A549 (cell line): Measurements from ENCODE around the gene TUT7. TPM values are rescaled to one million over a fixed set of nuclear protein-coding genes. Genes with fewer than 3 reads are reported as not detected.

Source experiments
- ATAC-seq, 2 experiments: fragments of 200-7000 bp in 1 of 2; fragments of >200 bp in 1 of 2; cut with Nextera tagmentation in 1 of 2; cut with Tn5 transposase in 1 of 2; 3 replicates each; pipeline versions ENCODE4 v1.8.0 to v1.9.1; 2018 to 2020; ENCODE audit warnings: mild to moderate bottlenecking in 1 of 2, moderate library complexity in 1 of 2
- CTCF ChIA-PET: fragments of 300-600 bp; sonication (Branson Sonifier 250); formaldehyde crosslinking; extraction: SDS; loops from one replicate; lab custom pipeline; 2021; ENCODE audit warnings: antibody characterized with exemption, inconsistent platforms; lab: Yijun Ruan, JAX
- POLR2A ChIA-PET: fragments of 350-600 bp; formaldehyde crosslinking; extraction: SDS; loops from one replicate; lab custom pipeline; 2021; ENCODE audit warnings: antibody characterized with exemption, inconsistent platforms; lab: Yijun Ruan, JAX
- DNase-seq, 2 experiments: peaks; one replicate each; pipeline versions ENCODE4 v3.0.0 to v3.0.0-alpha.2; 2011 to 2016; ENCODE audit warnings: low read depth in 1 of 2, low spot score in 1 of 2
- FAIRE-seq: peaks from 2 replicates; lab custom pipeline; 2011; peaks lifted over from hg19 to GRCh38; lab: Jason Lieb, UNC
- H3K27ac ChIP-seq, 2 experiments: fragments of >200 bp; sonication (Bioruptor Twin); formaldehyde crosslinking; 3 replicates each; pipeline ENCODE4 v1.5.1; 2016 to 2017
- H3K4me1 ChIP-seq: fragments of >200 bp; sonication (Bioruptor Twin); formaldehyde crosslinking; 3 replicates; pipeline ENCODE4 v1.6.1; 2016
- H3K4me2 ChIP-seq: fragments of >200 bp; sonication (Bioruptor Twin); formaldehyde crosslinking; 3 replicates; pipeline ENCODE4 v1.6.1; 2016
- H3K4me3 ChIP-seq: fragments of >200 bp; sonication (Bioruptor Twin); formaldehyde crosslinking; 3 replicates; pipeline ENCODE4 v1.5.1; 2016
- H3K9me3 ChIP-seq: fragments of >200 bp; sonication (Bioruptor Twin); formaldehyde crosslinking; 3 replicates; pipeline ENCODE4 v1.6.1; 2016
- BHLHE40 ChIP-seq: IDR thresholded peaks from 2 replicates; pipeline ENCODE4 v1.6.1; 2012; ENCODE audit warnings: low read depth, low read length, inconsistent platforms
- CBX8 ChIP-seq: fragments of 200-600 bp; sonication (generic); IDR thresholded peaks from 2 replicates; pipeline ENCODE4 v1.6.1; 2016
- EHF ChIP-seq: fragments of 250-450 bp; sonication (Bioruptor Pico); IDR thresholded peaks from 2 replicates; pipeline ENCODE4 v1.5.0; 2020; ENCODE audit warnings: mild to moderate bottlenecking
- EHMT2 ChIP-seq: fragments of 200-600 bp; sonication (generic); IDR thresholded peaks from 2 replicates; pipeline ENCODE4 v1.6.1; 2016; ENCODE audit warnings: antibody characterized with exemption, low read depth, mild to moderate bottlenecking, moderate library complexity
- EP300 ChIP-seq, 2 experiments: fragments of >200 bp; sonication (Bioruptor Twin); formaldehyde crosslinking; IDR thresholded peaks; 2 replicates in 1 of 2; 3 replicates in 1 of 2; pipeline ENCODE4 v1.6.1; 2016 to 2017
- FOSL2 ChIP-seq, 2 experiments: fragments of 450-650 bp in 1 of 2; fragments of >200 bp in 1 of 2; sonication (Bioruptor Twin) in 1 of 2; formaldehyde crosslinking; IDR thresholded peaks; 2 replicates each; pipeline versions ENCODE4 v1.5.0 to v1.6.1; 2016 to 2020; ENCODE audit warnings: mild to moderate bottlenecking in 1 of 2, moderate library complexity in 1 of 2
- HEYL ChIP-seq: fragments of 250-450 bp; sonication (Bioruptor Pico); IDR thresholded peaks from 2 replicates; pipeline ENCODE4 v1.8.0; 2021; ENCODE audit warnings: mild to moderate bottlenecking, moderate library complexity
- HOXA7 ChIP-seq: fragments of 250-450 bp; sonication (Bioruptor Pico); IDR thresholded peaks from 2 replicates; pipeline ENCODE4 v1.5.0; 2020; ENCODE audit warnings: mild to moderate bottlenecking, moderate library complexity
- HOXB13 ChIP-seq: fragments of 250-450 bp; sonication (Bioruptor Pico); IDR thresholded peaks from 2 replicates; pipeline ENCODE4 v1.5.0; 2020; ENCODE audit warnings: low read depth, mild to moderate bottlenecking, moderate library complexity
- JUN ChIP-seq, 2 experiments: fragments of >200 bp; sonication (Bioruptor Twin); formaldehyde crosslinking; IDR thresholded peaks; 2 replicates in 1 of 2; 3 replicates in 1 of 2; pipeline ENCODE4 v1.6.1; 2016 to 2017
- KDM5A ChIP-seq: fragments of 200-600 bp; sonication (generic); IDR thresholded peaks from 2 replicates; pipeline ENCODE4 v1.6.1; 2016; ENCODE audit warnings: antibody characterized with exemption, mild to moderate bottlenecking
- MAZ ChIP-seq: fragments of 150-350 bp; IDR thresholded peaks from 2 replicates; pipeline ENCODE4 v1.6.1; 2014; ENCODE audit warnings: antibody characterized with exemption, low read depth, low read length, borderline replicate concordance
- MYC ChIP-seq: IDR thresholded peaks from 2 replicates; pipeline ENCODE4 v1.6.1; 2012; ENCODE audit warnings: mild to moderate bottlenecking, inconsistent platforms, low read length, improper control_type of control experiment, borderline replicate concordance
- PHF8 ChIP-seq: fragments of 200-600 bp; sonication (generic); IDR thresholded peaks from 2 replicates; pipeline ENCODE4 v1.6.1; 2016; ENCODE audit warnings: low read depth, mild to moderate bottlenecking, antibody characterized with exemption, moderate library complexity, borderline replicate concordance
- POLR2A ChIP-seq: IDR thresholded peaks from 2 replicates; pipeline ENCODE4 v1.6.1; 2012; ENCODE audit warnings: mild to moderate bottlenecking, low read length
- RAD21 ChIP-seq, 2 experiments: fragments of >200 bp in 1 of 2; sonication (Bioruptor Twin) in 1 of 2; formaldehyde crosslinking in 1 of 2; IDR thresholded peaks in 1 of 2; conservative IDR thresholded peaks in 1 of 2; 2 replicates in 1 of 2; 3 replicates in 1 of 2; pipeline ENCODE4 v1.6.1; 2012 to 2018; ENCODE audit warnings: inconsistent platforms in 1 of 2
- RFX5 ChIP-seq: fragments of 450-650 bp; IDR thresholded peaks from 2 replicates; pipeline ENCODE4 v1.7.1; 2014; ENCODE audit warnings: antibody characterized with exemption, mild to moderate bottlenecking, moderate library complexity
- SREBF2 ChIP-seq: fragments of 450-650 bp; IDR thresholded peaks from 2 replicates; pipeline ENCODE4 v1.6.1; 2014; ENCODE audit warnings: mild to moderate bottlenecking, moderate library complexity
- TFCP2L1 ChIP-seq: fragments of 250-450 bp; sonication (Bioruptor Pico); IDR thresholded peaks from 2 replicates; pipeline ENCODE4 v1.5.0; 2021; ENCODE audit warnings: mild to moderate bottlenecking
- ZNF302 ChIP-seq: fragments of 250-450 bp; sonication (Bioruptor Pico); IDR thresholded peaks from 2 replicates; pipeline ENCODE4 v1.9.0; 2021; ENCODE audit warnings: inconsistent platforms, mild to moderate bottlenecking, moderate library complexity
- ZSCAN20 ChIP-seq: fragments of 250-450 bp; sonication (Bioruptor Pico); IDR thresholded peaks from 2 replicates; pipeline ENCODE4 v1.8.0; 2022; ENCODE audit warnings: mild to moderate bottlenecking, moderate library complexity
- WGBS: methylation state at CpG from one replicate; pipeline ENCODE4 v1.1.6; 2017; ENCODE audit errors: missing lambda C conversion rate; 5-methylcytosine and 5-hydroxymethylcytosine counted together
- polyA minus RNA-seq: library from RNA; depleted of rRNA, polyadenylated mRNA; stranded (reverse); fragments of >200 nt; gene quantifications from 2 replicates; pipeline ENCODE4 v1.2.3, GENCODE V29; 2011; rRNA and poly(A)+ RNA removed
- polyA plus RNA-seq, 4 experiments: library from polyadenylated mRNA; depleted of rRNA in 3 of 4; stranded (reverse); fragments of >200 nt; fragmentation: RNase III in 1 of 4; extraction: RNeasy Plus Mini Kit Qiagen cat#74134 plus additional on column Dnase treatment in 1 of 4; gene quantifications; 2 replicates in 3 of 4; 3 replicates in 1 of 4; pipeline ENCODE4 v1.2.3, GENCODE V29; 2011 to 2017
- TF ChIP-seq, protein P1 (sequence below): IDR thresholded peaks from 2 replicates; pipeline ENCODE4 v1.6.1; 2012
- TF ChIP-seq, protein P2 (sequence below): IDR thresholded peaks from 2 replicates; pipeline ENCODE4 v1.6.1; 2012
- TF ChIP-seq, protein P3 (sequence below): IDR thresholded peaks from 2 replicates; pipeline ENCODE4 v1.6.1; 2012; ENCODE audit warnings: low read depth, borderline replicate concordance
- TF ChIP-seq, protein P4 (sequence below): fragments of 150-350 bp; IDR thresholded peaks from 2 replicates; pipeline ENCODE4 v1.6.1; 2014; ENCODE audit warnings: low read depth, mild to moderate bottlenecking, low read length
- TF ChIP-seq, protein P5 (sequence below): fragments of >200 bp; sonication (Bioruptor Twin); formaldehyde crosslinking; IDR thresholded peaks from 3 replicates; pipeline ENCODE4 v1.6.1; 2016

Gene TUT7, protein sequence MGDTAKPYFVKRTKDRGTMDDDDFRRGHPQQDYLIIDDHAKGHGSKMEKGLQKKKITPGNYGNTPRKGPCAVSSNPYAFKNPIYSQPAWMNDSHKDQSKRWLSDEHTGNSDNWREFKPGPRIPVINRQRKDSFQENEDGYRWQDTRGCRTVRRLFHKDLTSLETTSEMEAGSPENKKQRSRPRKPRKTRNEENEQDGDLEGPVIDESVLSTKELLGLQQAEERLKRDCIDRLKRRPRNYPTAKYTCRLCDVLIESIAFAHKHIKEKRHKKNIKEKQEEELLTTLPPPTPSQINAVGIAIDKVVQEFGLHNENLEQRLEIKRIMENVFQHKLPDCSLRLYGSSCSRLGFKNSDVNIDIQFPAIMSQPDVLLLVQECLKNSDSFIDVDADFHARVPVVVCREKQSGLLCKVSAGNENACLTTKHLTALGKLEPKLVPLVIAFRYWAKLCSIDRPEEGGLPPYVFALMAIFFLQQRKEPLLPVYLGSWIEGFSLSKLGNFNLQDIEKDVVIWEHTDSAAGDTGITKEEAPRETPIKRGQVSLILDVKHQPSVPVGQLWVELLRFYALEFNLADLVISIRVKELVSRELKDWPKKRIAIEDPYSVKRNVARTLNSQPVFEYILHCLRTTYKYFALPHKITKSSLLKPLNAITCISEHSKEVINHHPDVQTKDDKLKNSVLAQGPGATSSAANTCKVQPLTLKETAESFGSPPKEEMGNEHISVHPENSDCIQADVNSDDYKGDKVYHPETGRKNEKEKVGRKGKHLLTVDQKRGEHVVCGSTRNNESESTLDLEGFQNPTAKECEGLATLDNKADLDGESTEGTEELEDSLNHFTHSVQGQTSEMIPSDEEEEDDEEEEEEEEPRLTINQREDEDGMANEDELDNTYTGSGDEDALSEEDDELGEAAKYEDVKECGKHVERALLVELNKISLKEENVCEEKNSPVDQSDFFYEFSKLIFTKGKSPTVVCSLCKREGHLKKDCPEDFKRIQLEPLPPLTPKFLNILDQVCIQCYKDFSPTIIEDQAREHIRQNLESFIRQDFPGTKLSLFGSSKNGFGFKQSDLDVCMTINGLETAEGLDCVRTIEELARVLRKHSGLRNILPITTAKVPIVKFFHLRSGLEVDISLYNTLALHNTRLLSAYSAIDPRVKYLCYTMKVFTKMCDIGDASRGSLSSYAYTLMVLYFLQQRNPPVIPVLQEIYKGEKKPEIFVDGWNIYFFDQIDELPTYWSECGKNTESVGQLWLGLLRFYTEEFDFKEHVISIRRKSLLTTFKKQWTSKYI (N-terminal part only)
- polyA plus RNA-seq (2011; rRNA removed): 26.0 and 27.0 TPM in 2 replicates
- 3.4 and 3.9 TPM in 2 replicates for polyA plus RNA-seq (2012; cell fraction: cytosol; rRNA removed)
- polyA plus RNA-seq (2012; cell fraction: nucleus; rRNA removed): 2.7 and 4.1 TPM in 2 replicates
- 12.1 to 12.7 TPM (median 12.4 TPM) in 3 replicates for polyA plus RNA-seq (2017; fragmentation: RNase III; extraction: RNeasy Plus Mini Kit Qiagen cat#74134 plus additional on column Dnase treatment)
- 17.2 and 20.4 TPM in 2 replicates for polyA minus RNA-seq

DNA sequence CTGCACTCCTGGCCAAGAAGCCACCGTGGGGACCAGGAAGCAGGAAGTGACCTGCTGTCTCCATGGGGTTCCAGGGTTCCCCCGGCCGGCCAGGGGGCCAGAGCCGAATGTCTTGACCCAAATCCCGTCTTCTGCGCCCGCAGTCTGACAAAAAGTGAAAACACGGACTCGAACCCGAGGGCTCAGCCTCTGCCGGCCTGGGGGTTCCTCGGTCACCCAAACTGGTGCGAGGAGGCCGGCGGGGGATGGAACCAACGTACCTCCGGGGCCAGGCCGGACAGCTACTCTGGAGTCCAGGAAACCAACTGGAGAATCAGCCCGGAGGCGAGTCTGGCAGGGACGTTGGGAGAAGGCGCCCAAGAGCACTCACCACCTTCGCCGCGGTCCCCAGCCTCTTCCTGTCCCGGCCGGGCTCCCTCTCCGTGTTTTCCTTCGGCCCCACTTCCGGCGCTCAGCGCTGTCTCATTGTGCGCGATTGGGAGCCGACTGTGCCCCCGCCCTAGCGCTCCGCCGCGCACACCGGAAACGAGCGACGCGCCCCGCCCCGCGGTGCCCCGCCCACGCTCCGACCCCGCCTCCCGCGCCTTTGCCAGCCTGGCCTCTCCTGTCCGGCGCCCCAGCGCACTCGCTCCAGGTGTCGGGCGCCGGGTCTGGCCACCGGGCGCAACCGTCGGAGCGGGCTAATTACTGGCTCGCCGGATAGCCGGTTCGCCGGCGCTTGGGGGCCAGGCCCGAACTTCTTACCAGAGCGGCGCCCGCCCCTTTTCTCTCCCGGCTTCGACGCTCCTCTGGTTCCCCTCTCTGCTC, at the start of gene TUT7:
TUT7 (minus strand) TSS at position 400 of the 807 bp plus-strand sequence. CDS start 1,211 bp downstream, outside the sequence.
- WGBS: 1% methylated on average over 28 of the region's 79 CpGs
- CTCF ChIA-PET: no interaction called here
- Histone ChIP-seq H3K4me1 (peaks cover 24% of the 10 kb centered on the region), H3K27ac (peak within 1 kb of the TSS; percentile 89 to 98), H3K9me3 (no peaks in the 10 kb centered on the region), H3K4me2 (peak within 1 kb of the TSS; percentile 93), H3K4me3 (peak within 1 kb of the TSS; percentile 74)
- no peak for FAIRE-seq
- ATAC-seq: peak; percentile 96
- POLR2A ChIA-PET: interaction anchor here (1.3 kb wide), 1 partner anchor 52 kb away, joined by 5 read pairs; no protein-coding TSS in a partner anchor
- DNase-seq: peak; percentile 89 to 95
- TF ChIP-seq MAZ: 0 out of 2 replicates have a peak, but pooled peaks have one; percentile 88
- TF ChIP-seq BHLHE40: no peak
- TF ChIP-seq MYC: peak; percentile 71
- TF ChIP-seq, protein P1, sequence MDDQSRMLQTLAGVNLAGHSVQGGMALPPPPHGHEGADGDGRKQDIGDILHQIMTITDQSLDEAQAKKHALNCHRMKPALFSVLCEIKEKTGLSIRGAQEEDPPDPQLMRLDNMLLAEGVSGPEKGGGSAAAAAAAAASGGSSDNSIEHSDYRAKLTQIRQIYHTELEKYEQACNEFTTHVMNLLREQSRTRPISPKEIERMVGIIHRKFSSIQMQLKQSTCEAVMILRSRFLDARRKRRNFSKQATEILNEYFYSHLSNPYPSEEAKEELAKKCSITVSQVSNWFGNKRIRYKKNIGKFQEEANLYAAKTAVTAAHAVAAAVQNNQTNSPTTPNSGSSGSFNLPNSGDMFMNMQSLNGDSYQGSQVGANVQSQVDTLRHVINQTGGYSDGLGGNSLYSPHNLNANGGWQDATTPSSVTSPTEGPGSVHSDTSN: peak; percentile 57
- no peak for TF ChIP-seq CBX8
- peak; percentile 40 for TF ChIP-seq KDM5A
- TF ChIP-seq HOXA7 (CRISPR knock-in tag): no peak
- TF ChIP-seq FOSL2 (IDR thresholded peaks at IDR 0.05): no peak
- TF ChIP-seq FOSL2 (CRISPR knock-in tag; IDR thresholded peaks at IDR 0.05): no peak
- no peak for TF ChIP-seq EHF (CRISPR knock-in tag)
- 0 out of 5 replicates have a peak, but pooled peaks of 1 of the 2 experiments have one; percentile 18 for TF ChIP-seq RAD21 (conservative IDR thresholded peaks at IDR 0.05 in 1 of 2, IDR thresholded peaks at IDR 0.05 in 1 of 2)
- TF ChIP-seq, protein P2, sequence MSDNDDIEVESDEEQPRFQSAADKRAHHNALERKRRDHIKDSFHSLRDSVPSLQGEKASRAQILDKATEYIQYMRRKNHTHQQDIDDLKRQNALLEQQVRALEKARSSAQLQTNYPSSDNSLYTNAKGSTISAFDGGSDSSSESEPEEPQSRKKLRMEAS: peak; percentile 46
- peak; percentile 18 to 90; a peak in 4 of 5 replicates for TF ChIP-seq JUN (IDR thresholded peaks at IDR 0.05)
- TF ChIP-seq, protein P3, sequence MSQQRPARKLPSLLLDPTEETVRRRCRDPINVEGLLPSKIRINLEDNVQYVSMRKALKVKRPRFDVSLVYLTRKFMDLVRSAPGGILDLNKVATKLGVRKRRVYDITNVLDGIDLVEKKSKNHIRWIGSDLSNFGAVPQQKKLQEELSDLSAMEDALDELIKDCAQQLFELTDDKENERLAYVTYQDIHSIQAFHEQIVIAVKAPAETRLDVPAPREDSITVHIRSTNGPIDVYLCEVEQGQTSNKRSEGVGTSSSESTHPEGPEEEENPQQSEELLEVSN: peak; percentile 61; the same call in 1 of the 2 replicates
- TF ChIP-seq EP300 (IDR thresholded peaks at IDR 0.05): no peak
- TF ChIP-seq, protein P4, sequence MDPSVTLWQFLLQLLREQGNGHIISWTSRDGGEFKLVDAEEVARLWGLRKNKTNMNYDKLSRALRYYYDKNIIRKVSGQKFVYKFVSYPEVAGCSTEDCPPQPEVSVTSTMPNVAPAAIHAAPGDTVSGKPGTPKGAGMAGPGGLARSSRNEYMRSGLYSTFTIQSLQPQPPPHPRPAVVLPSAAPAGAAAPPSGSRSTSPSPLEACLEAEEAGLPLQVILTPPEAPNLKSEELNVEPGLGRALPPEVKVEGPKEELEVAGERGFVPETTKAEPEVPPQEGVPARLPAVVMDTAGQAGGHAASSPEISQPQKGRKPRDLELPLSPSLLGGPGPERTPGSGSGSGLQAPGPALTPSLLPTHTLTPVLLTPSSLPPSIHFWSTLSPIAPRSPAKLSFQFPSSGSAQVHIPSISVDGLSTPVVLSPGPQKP: peak; percentile 94
- TF ChIP-seq, protein P5, sequence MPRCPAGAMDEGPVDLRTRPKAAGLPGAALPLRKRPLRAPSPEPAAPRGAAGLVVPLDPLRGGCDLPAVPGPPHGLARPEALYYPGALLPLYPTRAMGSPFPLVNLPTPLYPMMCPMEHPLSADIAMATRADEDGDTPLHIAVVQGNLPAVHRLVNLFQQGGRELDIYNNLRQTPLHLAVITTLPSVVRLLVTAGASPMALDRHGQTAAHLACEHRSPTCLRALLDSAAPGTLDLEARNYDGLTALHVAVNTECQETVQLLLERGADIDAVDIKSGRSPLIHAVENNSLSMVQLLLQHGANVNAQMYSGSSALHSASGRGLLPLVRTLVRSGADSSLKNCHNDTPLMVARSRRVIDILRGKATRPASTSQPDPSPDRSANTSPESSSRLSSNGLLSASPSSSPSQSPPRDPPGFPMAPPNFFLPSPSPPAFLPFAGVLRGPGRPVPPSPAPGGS: peak; percentile 79; the same call in 1 of the 3 replicates
- TF ChIP-seq HOXB13 (CRISPR knock-in tag): no peak
- no peak for TF ChIP-seq EHMT2
- TF ChIP-seq HEYL (CRISPR knock-in tag): no peak
- peak; percentile 69 for TF ChIP-seq RFX5
- TF ChIP-seq TFCP2L1 (CRISPR knock-in tag): no peak
- peak; percentile 38; the same call in 1 of the 2 replicates for TF ChIP-seq PHF8
- no peak for TF ChIP-seq ZSCAN20 (CRISPR knock-in tag)
- peak; percentile 60 for TF ChIP-seq POLR2A
- TF ChIP-seq ZNF302 (CRISPR knock-in tag): no peak
- TF ChIP-seq SREBF2: no peak
